GM06990 (cell line): Measurements from ENCODE around the gene SHISA4.

ENCODE experiments used
- DNase-seq: peaks from one replicate; pipeline ENCODE4 v3.0.0-alpha.2; 2011; ENCODE audit not compliant: insufficient read length; ENCODE audit errors: extremely low read depth
- H3K27me3 ChIP-seq: replicated peaks from 2 replicates; pipeline ENCODE4 v1.6.0; 2011; ENCODE audit warnings: low read length; ENCODE audit not compliant: control insufficient read depth, insufficient read depth
- H3K36me3 ChIP-seq: 2 replicates; pipeline ENCODE4 v1.5.1; 2011; ENCODE audit warnings: low read length; ENCODE audit not compliant: control insufficient read depth, insufficient read depth
- H3K4me3 ChIP-seq: replicated peaks from 2 replicates; pipeline ENCODE4 v1.5.1; 2011; ENCODE audit warnings: low read depth, mild to moderate bottlenecking, control low read depth, low read length
- CTCF ChIP-seq: IDR thresholded peaks from 2 replicates; pipeline ENCODE4 v1.5.1; 2011; ENCODE audit warnings: low read length, control low read depth, mild to moderate bottlenecking, inconsistent platforms; ENCODE audit not compliant: insufficient read depth, poor library complexity, severe bottlenecking

The SHISA4 gene

GRCh38 chr1:201845331-201846083 is 43.2 kb upstream of the SHISA4 start:
- Histone ChIP-seq H3K27me3 (no peaks in the 10 kb centered on the region), H3K36me3 (peaks cover 4% of the 10 kb centered on the region), H3K4me3 (no peak overlapping the region)
- TF ChIP-seq CTCF, result no peak
- DNase-seq, result no peak

- Histone ChIP-seq H3K4me3 (no peak overlapping the region), H3K36me3 (peaks cover 6% of the 10 kb centered on the region), H3K27me3 (no peaks in the 10 kb centered on the region)
- no peak for DNase-seq
- no peak for TF ChIP-seq CTCF
These were observed 41.5 kb upstream of the SHISA4 start for GRCh38 chr1:201847150-201847549.

GRCh38 chr1:201848230-201848629 is 40.5 kb upstream of the SHISA4 start:
- peaks cover 12% of the 10 kb centered on the region for H3K36me3 ChIP-seq
- DNase-seq, result no peak
- TF ChIP-seq CTCF, result no peak
- H3K4me3 ChIP-seq, result no peak overlapping the region
- H3K27me3 ChIP-seq, result no peaks in the 10 kb centered on the region

GRCh38 chr1:201849372-201850052 is 39.2 kb upstream of the SHISA4 start:
- no peak for DNase-seq
- Histone ChIP-seq H3K27me3 (no peaks in the 10 kb centered on the region), H3K4me3 (no peak overlapping the region), H3K36me3 (peaks cover 14% of the 10 kb centered on the region)
- no peak for TF ChIP-seq CTCF

GRCh38 chr1:201850053-201850397 is 38.7 kb upstream of the SHISA4 start:
- Histone ChIP-seq H3K4me3 (no peak overlapping the region), H3K27me3 (no peaks in the 10 kb centered on the region), H3K36me3 (peaks cover 14% of the 10 kb centered on the region)
- no peak for TF ChIP-seq CTCF
- no peak for DNase-seq
